Thyroid gland (tissue), 4 donors: ENCODE results near the gene KIF20B.

ENCODE experiments used
- POLR2A ChIP-seq, 2 donors: fragments of 450-650 bp; IDR thresholded peaks; one replicate each; pipeline ENCODE4 v1.6.1; 2017; ENCODE audit warnings: antibody characterized with exemption in 2 of 2, mild to moderate bottlenecking in 2 of 2, moderate library complexity in 1 of 2
- TF ChIP-seq, protein P1 (sequence below), 6 experiments: fragments of 200-600 bp in 3 of 6; fragments of 450-650 bp in 3 of 6; sonication (generic) in 3 of 6; IDR thresholded peaks; one replicate each; pipeline ENCODE4 v1.5.1; 2016 to 2019; ENCODE audit warnings: antibody characterized with exemption in 6 of 6, mild to moderate bottlenecking in 2 of 6, inconsistent platforms in 1 of 6, moderate library complexity in 1 of 6

DNA sequence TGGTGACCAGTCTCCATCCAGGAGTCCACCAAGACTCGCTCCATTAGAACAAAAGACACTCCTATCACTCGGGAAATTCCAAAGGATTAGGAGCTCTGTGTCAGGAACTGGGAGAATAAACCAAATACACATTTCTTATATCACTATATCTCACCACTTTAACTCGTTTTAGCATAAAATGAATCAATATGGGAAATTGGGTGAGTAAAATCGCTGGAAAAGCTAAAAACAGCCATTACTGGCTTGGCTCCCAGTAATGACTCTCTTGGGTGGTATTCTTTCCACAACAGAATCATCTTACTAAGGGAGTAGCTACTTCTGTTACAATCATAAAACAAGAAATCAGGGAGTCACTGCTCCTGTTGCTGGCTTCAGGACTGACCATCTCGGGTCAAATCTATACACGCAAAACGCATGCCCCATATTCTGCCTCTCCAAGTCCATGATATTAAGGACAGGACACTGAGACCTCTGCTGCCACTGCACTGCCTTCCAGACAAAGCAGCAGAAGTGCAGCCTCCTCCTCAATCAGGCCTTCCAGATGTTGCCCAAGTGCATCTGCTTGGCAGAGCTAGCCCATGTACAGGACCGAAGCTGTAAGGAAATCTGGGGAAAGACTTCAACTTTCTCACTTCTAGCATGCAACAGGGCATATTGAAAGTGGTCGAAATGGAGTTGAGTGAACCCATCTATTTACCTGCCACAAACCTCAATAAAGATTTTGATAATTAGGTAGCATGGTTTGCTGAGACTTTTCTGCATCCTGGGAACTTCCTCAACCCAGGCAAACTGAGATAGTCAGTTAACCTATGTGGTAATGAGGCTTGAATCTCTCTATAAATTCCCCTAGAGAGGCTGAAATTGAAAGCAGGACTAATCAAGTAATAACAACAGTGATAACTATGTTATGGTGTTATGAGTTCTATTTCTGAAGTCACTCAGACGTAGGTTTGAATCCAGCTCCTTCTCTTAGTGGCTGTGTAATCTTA is 42.0 kb upstream of the KIF20B start:
- TF ChIP-seq, protein P1, sequence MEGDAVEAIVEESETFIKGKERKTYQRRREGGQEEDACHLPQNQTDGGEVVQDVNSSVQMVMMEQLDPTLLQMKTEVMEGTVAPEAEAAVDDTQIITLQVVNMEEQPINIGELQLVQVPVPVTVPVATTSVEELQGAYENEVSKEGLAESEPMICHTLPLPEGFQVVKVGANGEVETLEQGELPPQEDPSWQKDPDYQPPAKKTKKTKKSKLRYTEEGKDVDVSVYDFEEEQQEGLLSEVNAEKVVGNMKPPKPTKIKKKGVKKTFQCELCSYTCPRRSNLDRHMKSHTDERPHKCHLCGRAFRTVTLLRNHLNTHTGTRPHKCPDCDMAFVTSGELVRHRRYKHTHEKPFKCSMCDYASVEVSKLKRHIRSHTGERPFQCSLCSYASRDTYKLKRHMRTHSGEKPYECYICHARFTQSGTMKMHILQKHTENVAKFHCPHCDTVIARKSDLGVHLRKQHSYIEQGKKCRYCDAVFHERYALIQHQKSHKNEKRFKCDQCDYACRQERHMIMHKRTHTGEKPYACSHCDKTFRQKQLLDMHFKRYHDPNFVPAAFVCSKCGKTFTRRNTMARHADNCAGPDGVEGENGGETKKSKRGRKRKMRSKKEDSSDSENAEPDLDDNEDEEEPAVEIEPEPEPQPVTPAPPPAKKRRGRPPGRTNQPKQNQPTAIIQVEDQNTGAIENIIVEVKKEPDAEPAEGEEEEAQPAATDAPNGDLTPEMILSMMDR (IDR thresholded peaks at IDR 0.05): no peak
- no peak for TF ChIP-seq POLR2A (IDR thresholded peaks at IDR 0.05)
